ENCODE results near the gene TAF7. TPM values are rescaled to one million over a fixed set of nuclear protein-coding genes. Genes with fewer than 3 reads are reported as not detected.
A peak's percentile ranks its signal among the peaks of the same experiment; 100 is the strongest.

The TAF7 gene
- total and polyA plus RNA-seq, 9 of the 15 experiments (the other 6 are each of a cell fraction or from before 2014, with no cell fraction given), result 51.6 to 116 (median 73.3) TPM

DNA sequence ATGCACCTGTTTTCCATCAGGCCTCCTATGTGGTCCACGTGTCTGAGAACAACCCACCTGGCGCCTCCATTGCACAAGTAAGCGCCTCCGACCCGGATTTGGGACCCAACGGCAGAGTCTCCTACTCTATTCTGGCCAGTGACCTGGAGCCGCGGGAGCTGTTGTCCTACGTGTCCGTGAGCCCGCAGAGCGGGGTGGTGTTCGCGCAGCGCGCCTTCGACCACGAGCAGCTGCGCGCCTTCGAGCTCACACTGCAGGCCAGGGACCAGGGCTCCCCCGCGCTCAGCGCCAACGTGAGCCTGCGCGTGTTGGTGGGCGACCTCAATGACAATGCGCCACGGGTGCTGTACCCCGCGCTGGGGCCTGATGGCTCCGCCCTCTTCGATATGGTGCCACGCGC, 31.0 kb upstream of the TAF7 start (continued):
- TF ChIP-seq, protein P1, sequence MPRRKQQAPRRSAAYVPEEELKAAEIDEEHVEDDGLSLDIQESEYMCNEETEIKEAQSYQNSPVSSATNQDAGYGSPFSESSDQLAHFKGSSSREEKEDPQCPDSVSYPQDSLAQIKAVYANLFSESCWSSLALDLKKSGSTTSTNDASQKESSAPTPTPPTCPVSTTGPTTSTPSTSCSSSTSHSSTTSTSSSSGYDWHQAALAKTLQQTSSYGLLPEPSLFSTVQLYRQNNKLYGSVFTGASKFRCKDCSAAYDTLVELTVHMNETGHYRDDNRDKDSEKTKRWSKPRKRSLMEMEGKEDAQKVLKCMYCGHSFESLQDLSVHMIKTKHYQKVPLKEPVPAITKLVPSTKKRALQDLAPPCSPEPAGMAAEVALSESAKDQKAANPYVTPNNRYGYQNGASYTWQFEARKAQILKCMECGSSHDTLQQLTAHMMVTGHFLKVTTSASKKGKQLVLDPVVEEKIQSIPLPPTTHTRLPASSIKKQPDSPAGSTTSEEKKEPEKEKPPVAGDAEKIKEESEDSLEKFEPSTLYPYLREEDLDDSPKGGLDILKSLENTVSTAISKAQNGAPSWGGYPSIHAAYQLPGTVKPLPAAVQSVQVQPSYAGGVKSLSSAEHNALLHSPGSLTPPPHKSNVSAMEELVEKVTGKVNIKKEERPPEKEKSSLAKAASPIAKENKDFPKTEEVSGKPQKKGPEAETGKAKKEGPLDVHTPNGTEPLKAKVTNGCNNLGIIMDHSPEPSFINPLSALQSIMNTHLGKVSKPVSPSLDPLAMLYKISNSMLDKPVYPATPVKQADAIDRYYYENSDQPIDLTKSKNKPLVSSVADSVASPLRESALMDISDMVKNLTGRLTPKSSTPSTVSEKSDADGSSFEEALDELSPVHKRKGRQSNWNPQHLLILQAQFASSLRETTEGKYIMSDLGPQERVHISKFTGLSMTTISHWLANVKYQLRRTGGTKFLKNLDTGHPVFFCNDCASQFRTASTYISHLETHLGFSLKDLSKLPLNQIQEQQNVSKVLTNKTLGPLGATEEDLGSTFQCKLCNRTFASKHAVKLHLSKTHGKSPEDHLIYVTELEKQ (CRISPR knock-in tag; IDR thresholded peaks at IDR 0.05), result no peak
- no peak for TF ChIP-seq TAF7 (tag; IDR thresholded peaks at IDR 0.05)
- TF ChIP-seq MAFK (IDR thresholded peaks at IDR 0.05; ENCODE audit: low read length), result no peak

DNA sequence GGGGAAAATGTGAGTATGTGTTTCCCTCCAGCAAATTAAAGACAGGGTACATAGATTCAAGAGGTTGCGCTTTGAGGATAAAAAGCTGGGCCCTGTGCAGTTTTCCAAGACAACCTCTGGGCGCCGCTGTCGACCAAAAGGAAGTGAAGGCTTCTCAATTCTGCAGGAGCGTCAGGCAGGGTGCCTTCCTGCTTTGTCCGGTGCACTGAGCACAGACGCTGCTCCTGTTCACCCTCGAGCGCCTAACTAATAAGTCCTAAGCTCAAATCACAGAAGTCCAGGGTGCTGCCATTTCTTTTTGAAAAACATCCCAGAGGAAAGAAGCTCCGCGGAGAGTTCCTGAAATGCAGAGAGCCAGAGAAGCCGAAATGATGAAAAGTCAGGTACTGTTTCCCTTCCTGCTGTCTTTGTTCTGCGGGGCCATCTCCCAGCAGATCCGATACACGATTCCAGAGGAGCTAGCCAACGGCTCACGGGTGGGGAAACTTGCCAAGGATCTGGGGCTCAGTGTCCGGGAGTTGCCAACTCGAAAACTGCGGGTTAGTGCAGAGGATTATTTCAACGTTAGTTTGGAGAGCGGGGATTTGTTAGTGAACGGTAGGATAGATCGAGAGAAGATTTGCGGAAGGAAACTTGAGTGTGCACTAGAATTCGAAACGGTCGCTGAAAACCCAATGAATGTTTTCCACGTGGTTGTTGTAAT, 29.5 kb upstream of the TAF7 start, which contains the start of gene PCDHGB1:
Gene PCDHGB1 (plus strand): TSS at position 183 of the 703 bp plus-strand sequence. CDS start 162 bp downstream, at position 345.
- peak within 1 kb of the TSS; percentile 43 for H3K4me3 ChIP-seq
- BruUV-seq (replicated peaks), result TSS peak; percentile 42
- peaks cover 0 to 2% of the 10 kb centered on the region in 2 experiments; a peak in 2 of 5 replicates for H3K4me1 ChIP-seq (replicated peaks in 1 of 2; ENCODE audit: control insufficient read depth in 2 of 2, insufficient read depth in 2 of 2, low read length in 2 of 2)
- ChIA-PET POLR2A (interaction anchor here (0.5 to 1.2 kb wide), 4 partner anchors 20 to 521 kb away, joined by 3 read pairs; no protein-coding TSS in a partner anchor), CTCF (ENCODE audit: low intra/inter-chr PET ratio) (interaction anchor here (0.6 to 1.5 kb wide), 7 partner anchors 12 to 1483 kb away, joined by 3 to 9 read pairs (median 4); partner anchors contain the start of gene PCDHGA2)
- peaks cover 0 to 12% of the 10 kb centered on the region in 2 experiments; a peak in 3 of 5 replicates for H3K27me3 ChIP-seq (ENCODE audit: control insufficient read depth in 2 of 2, insufficient read depth in 2 of 2, low read length in 2 of 2)
- peak; percentile 44 to 75 (median 62) for DNase-seq (ENCODE audit: extremely low read depth in 1 of 4, low spot score in 3 of 4)
- no peaks in the 10 kb centered on the region for H3K79me2 ChIP-seq (ENCODE audit: control insufficient read depth, insufficient read depth, low read length)
- H3K4me2 ChIP-seq (ENCODE audit: insufficient read depth, low read length), result peak within 1 kb of the TSS; percentile 77
- peak within 1 kb of the TSS; percentile 87 for H2AFZ ChIP-seq (ENCODE audit: low read depth, low read length)
- ATAC-seq, result peak; percentile 99
- H3K9ac ChIP-seq (ENCODE audit: insufficient read depth in 1 of 2, low read depth in 2 of 2, low read length in 2 of 2), result peak within 1 kb of the TSS in 1 of 2 experiments; percentile 83; a peak in 1 of 4 replicates
- no peak within 1 kb of the TSS for H3K27ac ChIP-seq (ENCODE audit: extremely low read depth, low read depth, low read length)
- H3K36me3 ChIP-seq (ENCODE audit: control insufficient read depth, insufficient read depth, low read length), result no peaks in the 10 kb centered on the region
- FAIRE-seq, result peak; percentile 86
- H3K9me1 ChIP-seq (ENCODE audit: control insufficient read depth, insufficient read depth, low read length), result no peaks in the 10 kb centered on the region
- intact Hi-C loops (cut with micrococcal nuclease) (no loop called here), in situ Hi-C loops (cut with MboI) (no loop called here)
- no peaks in the 10 kb centered on the region for H4K20me1 ChIP-seq (replicated peaks; ENCODE audit: control insufficient read depth, insufficient read depth, low read length)
- H3K9me3 ChIP-seq (replicated peaks; ENCODE audit: control insufficient read depth, insufficient read depth, low read depth, low read length), result no peaks in the 10 kb centered on the region
- WGBS (ENCODE audit: insufficient coverage, low coverage, missing lambda C conversion rate), result 3% methylated on average over 29 of the region's 29 CpGs
- TF ChIP-seq, protein P2, sequence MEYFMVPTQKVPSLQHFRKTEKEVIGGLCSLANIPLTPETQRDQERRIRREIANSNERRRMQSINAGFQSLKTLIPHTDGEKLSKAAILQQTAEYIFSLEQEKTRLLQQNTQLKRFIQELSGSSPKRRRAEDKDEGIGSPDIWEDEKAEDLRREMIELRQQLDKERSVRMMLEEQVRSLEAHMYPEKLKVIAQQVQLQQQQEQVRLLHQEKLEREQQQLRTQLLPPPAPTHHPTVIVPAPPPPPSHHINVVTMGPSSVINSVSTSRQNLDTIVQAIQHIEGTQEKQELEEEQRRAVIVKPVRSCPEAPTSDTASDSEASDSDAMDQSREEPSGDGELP (CRISPR knock-in tag; IDR thresholded peaks at IDR 0.05; ENCODE audit: borderline replicate concordance), result no peak
- TF ChIP-seq ELF1 (tag; IDR thresholded peaks at IDR 0.05), result 0 out of 2 replicates have a peak, but pooled peaks have one; percentile 40
- TF ChIP-seq TOE1 (IDR thresholded peaks at IDR 0.05; ENCODE audit: borderline replicate concordance), result no peak
- no peak for TF ChIP-seq TOE1 (CRISPR knock-in tag; IDR thresholded peaks at IDR 0.05; ENCODE audit: borderline replicate concordance, low read depth)
- TF ChIP-seq, protein P3, sequence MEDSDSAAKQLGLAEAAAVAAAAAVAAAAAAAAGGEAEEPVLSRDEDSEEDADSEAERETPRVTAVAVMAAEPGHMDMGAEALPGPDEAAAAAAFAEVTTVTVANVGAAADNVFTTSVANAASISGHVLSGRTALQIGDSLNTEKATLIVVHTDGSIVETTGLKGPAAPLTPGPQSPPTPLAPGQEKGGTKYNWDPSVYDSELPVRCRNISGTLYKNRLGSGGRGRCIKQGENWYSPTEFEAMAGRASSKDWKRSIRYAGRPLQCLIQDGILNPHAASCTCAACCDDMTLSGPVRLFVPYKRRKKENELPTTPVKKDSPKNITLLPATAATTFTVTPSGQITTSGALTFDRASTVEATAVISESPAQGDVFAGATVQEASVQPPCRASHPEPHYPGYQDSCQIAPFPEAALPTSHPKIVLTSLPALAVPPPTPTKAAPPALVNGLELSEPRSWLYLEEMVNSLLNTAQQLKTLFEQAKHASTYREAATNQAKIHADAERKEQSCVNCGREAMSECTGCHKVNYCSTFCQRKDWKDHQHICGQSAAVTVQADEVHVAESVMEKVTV (CRISPR knock-in tag; IDR thresholded peaks at IDR 0.05), result peak; percentile 35; the same call in 1 of the 2 replicates
- TF ChIP-seq ETV1 (tag; conservative IDR thresholded peaks at IDR 0.05; ENCODE audit: low read depth), result peak; percentile 43; the same call in 1 of the 2 replicates
- TF ChIP-seq SMC3 (conservative IDR thresholded peaks at IDR 0.05; ENCODE audit: insufficient read depth, low read depth, low read length), result 0 out of 2 replicates have a peak, but pooled peaks have one; percentile 15
- peak; percentile 37; the same call in 1 of the 2 replicates for TF ChIP-seq SPI1 (IDR thresholded peaks at IDR 0.05; ENCODE audit: borderline replicate concordance, low read depth, low read length)
- 0 out of 2 replicates have a peak, but pooled peaks have one; percentile 11 for TF ChIP-seq RB1 (IDR thresholded peaks at IDR 0.05; ENCODE audit: low read depth)
